ENCODE measurements around the gene SOSTDC1.

The SOSTDC1 gene

DNA sequence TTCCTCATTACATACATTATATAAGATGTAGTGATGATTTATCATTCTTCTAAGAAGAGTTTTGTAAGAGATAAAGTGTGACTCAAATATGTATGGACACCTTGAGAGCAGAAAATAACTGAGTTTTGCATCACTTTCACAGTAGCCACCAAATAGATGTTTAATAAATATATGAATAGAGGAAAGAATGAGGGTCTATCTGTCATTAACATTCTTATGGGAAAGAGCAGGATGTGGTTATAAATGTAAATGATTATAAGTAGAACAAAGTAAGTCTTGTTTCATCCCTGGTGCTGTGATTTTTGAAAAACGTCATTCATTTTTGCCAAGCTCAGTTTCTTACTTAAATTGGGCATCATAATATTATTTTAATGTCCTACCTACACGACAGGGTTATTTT lies 29.2 kb downstream of the SOSTDC1 start:
- TF ChIP-seq EZH2phosphoT487 (IDR thresholded peaks at IDR 0.05; ENCODE audit: borderline replicate concordance): no peak
- TF ChIP-seq, protein P1, sequence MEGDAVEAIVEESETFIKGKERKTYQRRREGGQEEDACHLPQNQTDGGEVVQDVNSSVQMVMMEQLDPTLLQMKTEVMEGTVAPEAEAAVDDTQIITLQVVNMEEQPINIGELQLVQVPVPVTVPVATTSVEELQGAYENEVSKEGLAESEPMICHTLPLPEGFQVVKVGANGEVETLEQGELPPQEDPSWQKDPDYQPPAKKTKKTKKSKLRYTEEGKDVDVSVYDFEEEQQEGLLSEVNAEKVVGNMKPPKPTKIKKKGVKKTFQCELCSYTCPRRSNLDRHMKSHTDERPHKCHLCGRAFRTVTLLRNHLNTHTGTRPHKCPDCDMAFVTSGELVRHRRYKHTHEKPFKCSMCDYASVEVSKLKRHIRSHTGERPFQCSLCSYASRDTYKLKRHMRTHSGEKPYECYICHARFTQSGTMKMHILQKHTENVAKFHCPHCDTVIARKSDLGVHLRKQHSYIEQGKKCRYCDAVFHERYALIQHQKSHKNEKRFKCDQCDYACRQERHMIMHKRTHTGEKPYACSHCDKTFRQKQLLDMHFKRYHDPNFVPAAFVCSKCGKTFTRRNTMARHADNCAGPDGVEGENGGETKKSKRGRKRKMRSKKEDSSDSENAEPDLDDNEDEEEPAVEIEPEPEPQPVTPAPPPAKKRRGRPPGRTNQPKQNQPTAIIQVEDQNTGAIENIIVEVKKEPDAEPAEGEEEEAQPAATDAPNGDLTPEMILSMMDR (conservative IDR thresholded peaks at IDR 0.05; ENCODE audit: low read length): no peak
- Histone ChIP-seq H3K4me1 (ENCODE audit: insufficient read depth, low read length, poor library complexity, severe bottlenecking) (peaks cover 4% of the 10 kb centered on the region), H3K9me3 (ENCODE audit: insufficient read depth, low read depth, low read length) (no peaks in the 10 kb centered on the region)

DNA sequence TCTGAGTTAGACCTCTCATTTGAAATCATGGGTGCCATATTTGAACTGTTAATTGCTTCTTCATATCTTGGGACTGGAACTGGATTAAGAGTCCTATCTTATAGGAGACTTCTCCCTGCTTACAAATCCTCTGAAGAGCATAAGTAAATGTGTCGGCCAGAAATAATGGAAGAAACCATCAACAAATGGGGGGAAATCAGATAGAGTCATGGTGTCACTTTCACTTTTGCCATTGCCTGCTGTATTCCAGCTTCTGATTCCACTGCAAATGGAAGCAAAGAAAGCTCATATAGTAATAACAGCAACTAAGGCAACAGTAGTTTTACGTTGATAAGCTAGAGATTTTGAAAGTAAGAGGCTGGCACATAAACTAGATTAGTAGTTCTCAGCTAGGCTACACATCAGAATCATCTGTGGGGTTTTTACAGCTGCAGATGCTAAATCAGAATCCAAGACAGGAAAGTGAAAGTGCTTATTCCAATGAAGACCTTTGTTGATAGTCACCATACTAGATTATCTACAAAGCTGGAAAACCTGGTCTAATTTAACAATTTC lies 31.9 kb downstream of the SOSTDC1 start:
- no peaks in the 10 kb centered on the region for H3K27me3 ChIP-seq (ENCODE audit: insufficient read depth, low read length, poor library complexity, severe bottlenecking)
- H3K9ac ChIP-seq (ENCODE audit: low read depth, low read length, poor library complexity, severe bottlenecking): no peak overlapping the region
- H3K4me1 ChIP-seq (ENCODE audit: insufficient read depth, low read length, poor library complexity, severe bottlenecking): peaks cover 9% of the 10 kb centered on the region
- no peaks in the 10 kb centered on the region for H3K9me3 ChIP-seq (ENCODE audit: insufficient read depth, low read depth, low read length)
- no peaks in the 10 kb centered on the region for H3K9me2 ChIP-seq (replicated peaks; ENCODE audit: low read depth, low read length)
- H3K4me2 ChIP-seq (ENCODE audit: low read depth, low read length, poor library complexity, severe bottlenecking): peak overlapping the region; percentile 31
- H3K36me3 ChIP-seq (ENCODE audit: insufficient read depth, low read length): no peaks in the 10 kb centered on the region
- peak overlapping the region; percentile 61 for H2AFZ ChIP-seq (ENCODE audit: low read length)
- TF ChIP-seq EZH2phosphoT487 (IDR thresholded peaks at IDR 0.05; ENCODE audit: borderline replicate concordance): no peak
- TF ChIP-seq, protein P1 (conservative IDR thresholded peaks at IDR 0.05; ENCODE audit: low read length): no peak
- H3F3A ChIP-seq (ENCODE audit: low read depth): no peaks in the 10 kb centered on the region
- no peaks in the 10 kb centered on the region for H3K79me2 ChIP-seq (ENCODE audit: insufficient read depth, low read length)
- no peaks in the 10 kb centered on the region for H4K20me1 ChIP-seq (ENCODE audit: insufficient read depth, low read length, poor library complexity, severe bottlenecking)
- no peak overlapping the region for H3K4me3 ChIP-seq (ENCODE audit: low read length, poor library complexity, severe bottlenecking)

More for the DNA sequence above, 29.2 kb downstream of the SOSTDC1 start:
- H3F3A ChIP-seq (ENCODE audit: low read depth): no peaks in the 10 kb centered on the region
- no peak overlapping the region for H3K4me3 ChIP-seq (ENCODE audit: low read length, poor library complexity, severe bottlenecking)
- H2AFZ ChIP-seq (ENCODE audit: low read length): no peak overlapping the region
- no peak overlapping the region for H3K9ac ChIP-seq (ENCODE audit: low read depth, low read length, poor library complexity, severe bottlenecking)
- no peaks in the 10 kb centered on the region for H3K27me3 ChIP-seq (ENCODE audit: insufficient read depth, low read length, poor library complexity, severe bottlenecking)
- no peaks in the 10 kb centered on the region for H4K20me1 ChIP-seq (ENCODE audit: insufficient read depth, low read length, poor library complexity, severe bottlenecking)
- no peak overlapping the region for H3K4me2 ChIP-seq (ENCODE audit: low read depth, low read length, poor library complexity, severe bottlenecking)
- no peaks in the 10 kb centered on the region for H3K9me2 ChIP-seq (replicated peaks; ENCODE audit: low read depth, low read length)
- H3K79me2 ChIP-seq (ENCODE audit: insufficient read depth, low read length): no peaks in the 10 kb centered on the region
- H3K36me3 ChIP-seq (ENCODE audit: insufficient read depth, low read length): no peaks in the 10 kb centered on the region

DNA sequence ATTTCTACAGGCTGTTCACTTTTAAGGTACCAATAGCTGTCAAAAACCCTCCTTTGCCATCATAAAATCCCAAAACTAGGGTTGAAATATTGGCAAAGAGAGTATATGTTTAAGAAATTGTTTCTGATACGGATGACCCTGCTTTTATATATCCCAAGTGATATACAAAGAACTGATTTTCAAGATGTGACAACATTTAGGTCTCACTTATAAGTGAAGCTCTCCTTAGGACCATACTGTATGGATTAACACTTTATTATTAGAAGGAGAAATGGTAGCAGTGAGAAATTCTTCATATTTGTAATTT lies 33.2 kb downstream of the SOSTDC1 start:
- Histone ChIP-seq H3K4me3 (ENCODE audit: low read length, poor library complexity, severe bottlenecking) (no peak overlapping the region), H3K4me2 (ENCODE audit: low read depth, low read length, poor library complexity, severe bottlenecking) (no peak overlapping the region), H3F3A (ENCODE audit: low read depth) (no peaks in the 10 kb centered on the region), H3K9me2 (replicated peaks; ENCODE audit: low read depth, low read length) (no peaks in the 10 kb centered on the region), H3K4me1 (ENCODE audit: insufficient read depth, low read length, poor library complexity, severe bottlenecking) (peaks cover 14% of the 10 kb centered on the region), H3K9me3 (ENCODE audit: insufficient read depth, low read depth, low read length) (no peaks in the 10 kb centered on the region), H3K79me2 (ENCODE audit: insufficient read depth, low read length) (no peaks in the 10 kb centered on the region), H3K36me3 (ENCODE audit: insufficient read depth, low read length) (no peaks in the 10 kb centered on the region), H4K20me1 (ENCODE audit: insufficient read depth, low read length, poor library complexity, severe bottlenecking) (no peaks in the 10 kb centered on the region), H3K9ac (ENCODE audit: low read depth, low read length, poor library complexity, severe bottlenecking) (no peak overlapping the region), H3K27me3 (ENCODE audit: insufficient read depth, low read length, poor library complexity, severe bottlenecking) (no peaks in the 10 kb centered on the region), H2AFZ (ENCODE audit: low read length) (no peak overlapping the region)
- TF ChIP-seq, protein P1 (conservative IDR thresholded peaks at IDR 0.05; ENCODE audit: low read length): no peak
- TF ChIP-seq EZH2phosphoT487 (IDR thresholded peaks at IDR 0.05; ENCODE audit: borderline replicate concordance): no peak

All from Loucy (cell line).